AG04450 (cell line): ENCODE results near the gene TRIM45. TPM values are rescaled to one million over a fixed set of nuclear protein-coding genes. Genes with fewer than 3 reads are reported as not detected.

Experiments used
- CTCF ChIA-PET: fragments of 300-600, 350-600 bp; formaldehyde crosslinking; extraction: SDS; loops from one replicate; lab custom pipeline; 2022; ENCODE audit warnings: antibody characterized with exemption, inconsistent platforms; lab: Charles Lee
- POLR2A ChIA-PET: fragments of 350-600 bp; formaldehyde crosslinking; extraction: SDS; loops from one replicate; lab custom pipeline; 2021; ENCODE audit warnings: antibody characterized with exemption, inconsistent platforms; lab: Yijun Ruan, JAX
- DNase-seq: peaks from one replicate; pipeline ENCODE4 v3.0.0-alpha.2; 2011; ENCODE audit warnings: low read depth, low spot score
- H3K27ac ChIP-seq: one replicate; pipeline ENCODE4 v1.5.1; 2012; ENCODE audit warnings: low read depth, low read length, control low read depth
- H3K27me3 ChIP-seq: one replicate; pipeline ENCODE4 v1.6.0; 2012; ENCODE audit warnings: low read length; ENCODE audit not compliant: control insufficient read depth, insufficient read depth
- H3K4me3 ChIP-seq: 2 replicates; pipeline ENCODE4 v1.5.1; 2011; ENCODE audit warnings: mild to moderate bottlenecking, low read depth, low read length, control low read depth
- H3K9me3 ChIP-seq: 2 replicates; pipeline ENCODE4 v1.5.1; 2012; ENCODE audit warnings: low read length; ENCODE audit not compliant: control insufficient read depth, insufficient read depth
- CTCF ChIP-seq: IDR thresholded peaks from 2 replicates; pipeline ENCODE4 v1.5.1; 2011; ENCODE audit warnings: low read depth, low read length, control low read depth, inconsistent platforms
- polyA plus RNA-seq: library from polyadenylated mRNA; depleted of rRNA; stranded (reverse); fragments of >200 nt; gene quantifications from 2 replicates; pipeline ENCODE4 v1.2.3, GENCODE V29; 2011

TRIM45 gene
- polyA plus RNA-seq, 1 experiment = 4.8 TPM

GRCh38 chr1:117127795-117128194, 6.2 kb upstream of the TRIM45 start:
- DNase-seq = no peak
- H3K27me3 ChIP-seq = peaks cover 10% of the 10 kb centered on the region
- H3K4me3 ChIP-seq = no peak overlapping the region
- CTCF ChIA-PET = interaction anchor here (0.7 to 5.1 kb wide), 23 partner anchors 8 to 384 kb away, joined by 3 to 285 read pairs (median 11); partner anchors contain the start of gene TTF2
- H3K9me3 ChIP-seq = no peaks in the 10 kb centered on the region
- POLR2A ChIA-PET = no interaction called here
- TF ChIP-seq CTCF = no peak
- no peak overlapping the region for H3K27ac ChIP-seq

- H3K4me3 ChIP-seq = no peak overlapping the region
- peaks cover 10% of the 10 kb centered on the region for H3K27me3 ChIP-seq
- H3K9me3 ChIP-seq = no peaks in the 10 kb centered on the region; the same call in 1 of the 2 replicates
- no peak for DNase-seq
- CTCF ChIA-PET = interaction anchor here (1.0 to 4.2 kb wide), 6 partner anchors 14 to 160 kb away, joined by 3 to 38 read pairs (median 4); no protein-coding TSS in a partner anchor
- POLR2A ChIA-PET = no interaction called here
- TF ChIP-seq CTCF = no peak
- H3K27ac ChIP-seq = no peak overlapping the region
These were observed 3.1 kb upstream of the TRIM45 start for GRCh38 chr1:117124661-117125060.

- no peak overlapping the region for H3K4me3 ChIP-seq
- H3K27me3 ChIP-seq = peaks cover 10% of the 10 kb centered on the region
- ChIA-PET CTCF (interaction anchor here (0.7 to 4.2 kb wide), 20 partner anchors 9 to 725 kb away, joined by 3 to 38 read pairs (median 7); partner anchors contain the start of gene TTF2), POLR2A (no interaction called here)
- DNase-seq = no peak
- H3K9me3 ChIP-seq = no peaks in the 10 kb centered on the region; the same call in 1 of the 2 replicates
- TF ChIP-seq CTCF = no peak
- no peak overlapping the region for H3K27ac ChIP-seq
These were observed 1.7 kb upstream of the TRIM45 start for GRCh38 chr1:117123274-117123673.

- peak overlapping the region; percentile 87 for H3K4me3 ChIP-seq
- no peak for TF ChIP-seq CTCF
- POLR2A ChIA-PET = interaction anchor here (1.0 kb wide), 1 partner anchor 162 kb away, joined by 3 read pairs; no protein-coding TSS in a partner anchor
- H3K27ac ChIP-seq = peak overlapping the region; percentile 91
- CTCF ChIA-PET = interaction anchor here (0.6 to 4.2 kb wide), 35 partner anchors 9 to 696 kb away, joined by 3 to 38 read pairs (median 5); partner anchors contain the start of gene TTF2
- no peak for DNase-seq
- H3K9me3 ChIP-seq = no peaks in the 10 kb centered on the region; the same call in 1 of the 2 replicates
- peaks cover 10% of the 10 kb centered on the region for H3K27me3 ChIP-seq
These were observed 929 bp upstream of the TRIM45 start for GRCh38 chr1:117122330-117123025.
